PC-9 (cell line): ENCODE results near the gene SLC25A45. TPM values are rescaled to one million over a fixed set of nuclear protein-coding genes. Genes with fewer than 3 reads are reported as not detected.

Experiments
- BruUV-seq: library from RNA; stranded (reverse); fragments of 400-500 nt; replicated peaks from 2 replicates; lab custom pipeline; 2021; lab: Mats Ljungman, UMichigan
- CTCF ChIA-PET: fragments of 300-600 bp; sonication (Branson Sonifier 250); formaldehyde crosslinking; loops from one replicate; lab custom pipeline; 2022; ENCODE audit warnings: antibody characterized with exemption; lab: Charles Lee
- POLR2A ChIA-PET: fragments of 300-600 bp; sonication (Branson Sonifier 250); formaldehyde crosslinking; loops from one replicate; lab custom pipeline; 2022; ENCODE audit warnings: antibody characterized with exemption; ENCODE audit not compliant: unreplicated experiment; lab: Charles Lee
- DNase-seq, 2 experiments: peaks; one replicate each; pipeline versions ENCODE4 v3.0.0 to v3.0.0-alpha.2; 2015 to 2022; ENCODE audit warnings: mixed read lengths in 1 of 2
- H2AFZ ChIP-seq: fragments of 200-600 bp; sonication (generic); 2 replicates; pipeline ENCODE4 v1.8.1; 2017; ENCODE audit warnings: antibody characterized with exemption
- H3F3A ChIP-seq: fragments of 200-600 bp; sonication (generic); 2 replicates; pipeline ENCODE4 v1.8.1; 2017; ENCODE audit warnings: antibody characterized with exemption, mild to moderate bottlenecking, low read depth; ENCODE audit not compliant: insufficient read depth
- H3K27ac ChIP-seq: fragments of 200-600 bp; sonication (generic); 2 replicates; pipeline ENCODE4 v1.6.1; 2016; ENCODE audit warnings: mixed run types
- H3K27me3 ChIP-seq: fragments of 200-600 bp; sonication (generic); 2 replicates; pipeline ENCODE4 v1.6.1; 2016; ENCODE audit warnings: low read depth, mixed run types; ENCODE audit not compliant: insufficient read depth
- H3K36me3 ChIP-seq: fragments of 200-600 bp; sonication (generic); 2 replicates; pipeline ENCODE4 v1.6.1; 2016; ENCODE audit warnings: low read depth, mixed run types
- H3K4me1 ChIP-seq: fragments of 200-600 bp; sonication (generic); replicated peaks from 2 replicates; pipeline ENCODE4 v1.6.1; 2016; ENCODE audit warnings: mixed run types; ENCODE audit not compliant: insufficient read depth
- H3K4me2 ChIP-seq: fragments of 200-600 bp; sonication (generic); 2 replicates; pipeline ENCODE4 v1.6.1; 2017; ENCODE audit warnings: mixed run types
- H3K4me3 ChIP-seq: fragments of 200-600 bp; sonication (generic); 2 replicates; pipeline ENCODE4 v1.6.1; 2016; ENCODE audit warnings: mixed run types
- H3K79me2 ChIP-seq: fragments of 200-600 bp; sonication (generic); 2 replicates; pipeline ENCODE4 v1.6.1; 2017; ENCODE audit warnings: low read depth, mixed run types
- H3K9me2 ChIP-seq: fragments of 200-600 bp; sonication (generic); 2 replicates; pipeline ENCODE4 v1.8.1; 2017; ENCODE audit warnings: mild to moderate bottlenecking; ENCODE audit not compliant: insufficient read depth
- H3K9me3 ChIP-seq: fragments of 200-600 bp; sonication (generic); 2 replicates; pipeline ENCODE4 v1.8.1; 2016; ENCODE audit warnings: low read depth; ENCODE audit not compliant: insufficient read depth
- H4K20me1 ChIP-seq: fragments of 200-600 bp; sonication (generic); 2 replicates; pipeline ENCODE4 v1.8.1; 2017; ENCODE audit not compliant: insufficient read depth
- EZH2 ChIP-seq: fragments of 200-600 bp; sonication (generic); IDR thresholded peaks from 2 replicates; pipeline ENCODE4 v1.8.0; 2017; ENCODE audit warnings: antibody characterized with exemption, low read depth
- intact Hi-C: fragments of 100-400 bp; cut with micrococcal nuclease; formaldehyde crosslinking; loops from one replicate; pipeline ENCODE4 v1.10.0; 2022; ENCODE audit not compliant: unreplicated experiment
- total RNA-seq: library from RNA; stranded (reverse); gene quantifications from 2 replicates; pipeline ENCODE4 v1.2.3, GENCODE V29; 2021
- TF ChIP-seq, protein P1 (sequence below): fragments of 200-600 bp; sonication (generic); conservative IDR thresholded peaks from 2 replicates; pipeline ENCODE4 v1.6.1; 2017; ENCODE audit warnings: mixed run types, antibody characterized with exemption, mild to moderate bottlenecking, moderate library complexity

Gene SLC25A45
- total RNA-seq, 1 experiment from 2014 or later = 9.8 TPM

DNA sequence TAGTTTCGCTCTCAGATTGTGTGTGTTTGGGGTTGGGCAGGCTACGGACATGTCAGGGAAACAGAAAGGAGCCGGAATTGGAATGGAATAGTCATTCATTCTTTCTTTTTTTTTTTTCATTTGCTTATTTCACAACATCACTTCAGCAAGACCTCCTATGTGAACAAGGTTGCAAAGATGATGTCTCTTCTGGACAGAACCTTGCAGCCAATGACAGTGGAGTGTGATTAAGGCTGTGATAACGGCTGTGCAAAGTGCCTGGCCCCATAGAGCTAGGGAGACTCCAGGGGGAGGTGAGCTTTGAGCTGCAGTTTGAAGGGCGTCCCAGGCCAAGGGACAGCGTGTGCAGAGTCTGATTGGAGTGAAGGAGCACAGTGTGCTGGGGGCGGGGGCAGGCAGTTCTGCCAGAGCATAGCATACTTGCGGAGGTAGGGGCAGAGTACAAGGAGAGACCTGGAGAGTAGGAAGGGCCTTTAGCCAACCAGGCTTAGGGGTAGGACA is 24.5 kb downstream of the SLC25A45 start:
- intact Hi-C loops = no loop called here
- H2AFZ ChIP-seq = no peak overlapping the region
- peaks cover 11% of the 10 kb centered on the region for H3K4me1 ChIP-seq
- no peaks in the 10 kb centered on the region; the same call in 1 of the 2 replicates for H4K20me1 ChIP-seq
- ChIA-PET POLR2A (no interaction called here), CTCF (interaction anchor here (0.6 kb wide), 1 partner anchor 150 kb away, joined by 3 read pairs; no protein-coding TSS in a partner anchor)
- no peak for DNase-seq
- TF ChIP-seq EZH2 = no peak
- TF ChIP-seq, protein P1, sequence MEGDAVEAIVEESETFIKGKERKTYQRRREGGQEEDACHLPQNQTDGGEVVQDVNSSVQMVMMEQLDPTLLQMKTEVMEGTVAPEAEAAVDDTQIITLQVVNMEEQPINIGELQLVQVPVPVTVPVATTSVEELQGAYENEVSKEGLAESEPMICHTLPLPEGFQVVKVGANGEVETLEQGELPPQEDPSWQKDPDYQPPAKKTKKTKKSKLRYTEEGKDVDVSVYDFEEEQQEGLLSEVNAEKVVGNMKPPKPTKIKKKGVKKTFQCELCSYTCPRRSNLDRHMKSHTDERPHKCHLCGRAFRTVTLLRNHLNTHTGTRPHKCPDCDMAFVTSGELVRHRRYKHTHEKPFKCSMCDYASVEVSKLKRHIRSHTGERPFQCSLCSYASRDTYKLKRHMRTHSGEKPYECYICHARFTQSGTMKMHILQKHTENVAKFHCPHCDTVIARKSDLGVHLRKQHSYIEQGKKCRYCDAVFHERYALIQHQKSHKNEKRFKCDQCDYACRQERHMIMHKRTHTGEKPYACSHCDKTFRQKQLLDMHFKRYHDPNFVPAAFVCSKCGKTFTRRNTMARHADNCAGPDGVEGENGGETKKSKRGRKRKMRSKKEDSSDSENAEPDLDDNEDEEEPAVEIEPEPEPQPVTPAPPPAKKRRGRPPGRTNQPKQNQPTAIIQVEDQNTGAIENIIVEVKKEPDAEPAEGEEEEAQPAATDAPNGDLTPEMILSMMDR = no peak
- no peaks in the 10 kb centered on the region for H3K36me3 ChIP-seq
- no peaks in the 10 kb centered on the region for H3K79me2 ChIP-seq
- no TSS peak for BruUV-seq
- no peak overlapping the region for H3K4me3 ChIP-seq
- no peak overlapping the region for H3K27ac ChIP-seq
- H3K9me3 ChIP-seq = no peaks in the 10 kb centered on the region
- H3K4me2 ChIP-seq = no peak overlapping the region
- no peaks in the 10 kb centered on the region for H3K9me2 ChIP-seq
- H3K27me3 ChIP-seq = no peaks in the 10 kb centered on the region
- peaks cover 14% of the 10 kb centered on the region; the same call in 1 of the 2 replicates for H3F3A ChIP-seq

DNA sequence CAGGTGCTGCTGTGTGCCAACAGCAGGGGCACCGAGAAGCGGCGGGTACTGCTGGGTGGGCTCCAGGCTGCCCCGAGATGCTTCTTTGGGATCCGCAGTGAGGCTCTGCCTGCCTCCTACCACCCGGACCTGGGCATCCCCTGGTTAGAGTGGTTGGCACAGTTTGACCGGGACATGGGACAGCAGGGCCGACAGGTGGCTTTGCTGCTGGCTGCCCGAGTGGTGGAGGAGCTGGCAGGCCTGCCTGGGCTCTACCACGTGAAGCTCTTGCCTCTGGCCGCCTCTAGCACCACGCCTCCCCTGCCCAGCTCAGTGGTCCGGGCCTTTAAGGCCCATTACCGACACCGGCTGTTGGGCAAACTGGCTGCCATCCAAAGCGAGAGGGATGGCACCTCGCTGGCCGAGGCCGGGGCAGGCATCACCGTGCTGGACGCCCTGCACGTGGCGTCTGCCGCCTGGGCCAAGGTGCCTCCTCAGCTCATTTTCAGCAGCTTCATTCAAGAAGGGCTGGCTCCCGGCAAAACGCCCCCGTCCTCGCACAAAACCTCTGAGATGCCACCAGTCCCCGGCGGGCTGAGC is 26.0 kb downstream of the SLC25A45 start:
- H3K4me3 ChIP-seq = no peak overlapping the region
- H3K9me2 ChIP-seq = no peaks in the 10 kb centered on the region
- H3K36me3 ChIP-seq = no peaks in the 10 kb centered on the region
- BruUV-seq = no TSS peak
- no peak overlapping the region for H3K4me2 ChIP-seq
- H3K27me3 ChIP-seq = no peaks in the 10 kb centered on the region
- no peaks in the 10 kb centered on the region for H3K79me2 ChIP-seq
- H3K4me1 ChIP-seq = peaks cover 11% of the 10 kb centered on the region
- no peak overlapping the region for H2AFZ ChIP-seq
- no peak for TF ChIP-seq EZH2
- DNase-seq = no peak
- ChIA-PET CTCF (interaction anchor here (0.5 to 0.6 kb wide), 3 partner anchors 54 to 323 kb away, joined by 4 to 13 read pairs (median 8); no protein-coding TSS in a partner anchor), POLR2A (interaction anchor here (0.7 kb wide), 1 partner anchor 23 kb away, joined by 3 read pairs; the partner anchor contains the start of gene DPF2)
- peaks cover 27% of the 10 kb centered on the region; the same call in 1 of the 2 replicates for H3F3A ChIP-seq
- no peak overlapping the region for H3K27ac ChIP-seq
- H3K9me3 ChIP-seq = no peaks in the 10 kb centered on the region
- no peaks in the 10 kb centered on the region; the same call in 1 of the 2 replicates for H4K20me1 ChIP-seq
- intact Hi-C loops = no loop called here

DNA sequence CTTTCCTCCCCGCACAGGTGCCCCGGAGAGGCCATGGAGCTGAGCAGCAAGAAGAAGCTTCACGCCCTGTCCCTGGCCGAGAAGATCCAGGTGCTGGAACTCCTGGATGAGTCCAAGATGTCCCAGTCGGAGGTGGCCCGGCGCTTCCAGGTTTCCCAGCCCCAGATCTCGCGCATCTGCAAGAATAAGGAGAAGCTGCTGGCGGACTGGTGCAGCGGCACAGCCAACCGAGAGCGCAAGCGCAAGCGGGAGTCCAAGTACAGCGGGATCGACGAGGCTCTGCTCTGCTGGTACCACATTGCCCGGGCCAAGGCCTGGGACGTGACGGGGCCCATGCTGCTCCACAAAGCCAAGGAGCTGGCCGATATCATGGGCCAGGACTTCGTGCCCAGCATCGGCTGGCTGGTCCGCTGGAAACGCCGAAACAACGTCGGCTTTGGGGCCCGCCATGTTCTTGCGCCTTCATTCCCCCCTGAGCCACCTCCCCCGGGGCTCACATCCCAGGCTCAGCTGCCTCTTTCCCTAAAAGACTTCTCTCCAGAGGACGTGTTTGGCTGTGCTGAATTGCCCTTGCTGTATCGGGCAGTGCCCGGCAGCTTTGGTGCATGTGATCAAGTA is 26.6 kb downstream of the SLC25A45 start:
- Histone ChIP-seq H4K20me1 (no peaks in the 10 kb centered on the region; the same call in 1 of the 2 replicates), H3K36me3 (peaks cover 1% of the 10 kb centered on the region), H3K4me1 (peaks cover 11% of the 10 kb centered on the region), H3K9me2 (no peaks in the 10 kb centered on the region), H3K4me3 (no peak overlapping the region), H3K9me3 (no peaks in the 10 kb centered on the region), H3F3A (peaks cover 31% of the 10 kb centered on the region; the same call in 1 of the 2 replicates), H3K4me2 (peak overlapping the region; percentile 100; the same call in 1 of the 2 replicates), H2AFZ (no peak overlapping the region), H3K27ac (no peak overlapping the region), H3K27me3 (no peaks in the 10 kb centered on the region), H3K79me2 (no peaks in the 10 kb centered on the region)
- no peak for DNase-seq
- TSS peak; percentile 14 for BruUV-seq
- CTCF ChIA-PET = interaction anchor here (0.6 kb wide), 2 partner anchors 53 to 156 kb away, joined by 3 to 13 read pairs; no protein-coding TSS in a partner anchor
- intact Hi-C loops = loop anchor here (2.0 kb wide), 1 partner anchor 39 kb away; no protein-coding TSS in a partner anchor
- POLR2A ChIA-PET = no interaction called here
- TF ChIP-seq, protein P1 = no peak
- no peak for TF ChIP-seq EZH2
